Endodermal cell (in vitro differentiated cells): Measurements from ENCODE around the gene SPARCL1. TPM values are rescaled to one million over a fixed set of nuclear protein-coding genes. Genes with fewer than 3 reads are reported as not detected.

Experiments
- DNase-seq: peaks from one replicate; pipeline ENCODE4 v3.0.0-alpha.2; 2017
- H3K27ac ChIP-seq: 2 replicates; pipeline ENCODE4 v1.5.1; 2013; ENCODE audit warnings: mild to moderate bottlenecking, low read depth, low read length, moderate library complexity
- H3K27me3 ChIP-seq: 2 replicates; pipeline ENCODE4 v1.6.1; 2013; ENCODE audit warnings: mild to moderate bottlenecking, low read length, moderate library complexity; ENCODE audit not compliant: insufficient read depth, control insufficient read depth, poor library complexity, severe bottlenecking
- H3K36me3 ChIP-seq: 2 replicates; pipeline ENCODE4 v1.7.0; 2013; ENCODE audit warnings: mild to moderate bottlenecking, low read length, moderate library complexity; ENCODE audit not compliant: control insufficient read depth, insufficient read depth
- H3K4me1 ChIP-seq: one replicate; pipeline ENCODE4 v1.7.0; 2013; ENCODE audit warnings: low read length; ENCODE audit not compliant: control insufficient read depth, insufficient read depth
- H3K4me3 ChIP-seq: 2 replicates; pipeline ENCODE4 v1.5.1; 2013; ENCODE audit warnings: mild to moderate bottlenecking, low read length, moderate library complexity
- H3K9ac ChIP-seq: 2 replicates; pipeline ENCODE4 v1.6.1; 2013; ENCODE audit warnings: mild to moderate bottlenecking, low read length, moderate library complexity; ENCODE audit not compliant: poor library complexity, severe bottlenecking; ENCODE audit errors: extremely low read depth
- H3K9me3 ChIP-seq: 2 replicates; pipeline ENCODE4 v1.6.1; 2013; ENCODE audit warnings: mild to moderate bottlenecking, low read length, moderate library complexity; ENCODE audit not compliant: control insufficient read depth
- H3K27ac Mint-ChIP-seq: 2 replicates; pipeline ENCODE4 v1.8.0; 2020; ENCODE audit warnings: mixed read lengths
- H3K27me3 Mint-ChIP-seq: 2 replicates; pipeline ENCODE4 v1.8.0; 2021; ENCODE audit warnings: mild to moderate bottlenecking, mixed read lengths; ENCODE audit not compliant: insufficient read depth
- H3K36me3 Mint-ChIP-seq: 2 replicates; pipeline ENCODE4 v1.8.0; 2020; ENCODE audit warnings: low read depth, mixed read lengths
- H3K4me1 Mint-ChIP-seq: 2 replicates; pipeline ENCODE4 v1.8.0; 2020; ENCODE audit warnings: mixed read lengths
- H3K4me3 Mint-ChIP-seq: 2 replicates; pipeline ENCODE4 v1.8.0; 2020; ENCODE audit warnings: mild to moderate bottlenecking, moderate library complexity, mixed read lengths
- H3K9me3 Mint-ChIP-seq: 2 replicates; pipeline ENCODE4 v1.8.0; 2020; ENCODE audit warnings: mild to moderate bottlenecking, mixed read lengths
- WGBS, 2 experiments: methylation state at CpG; one replicate each; pipeline versions ENCODE4 v1.1.5 to v1.1.7; 2013; ENCODE audit warnings: missing lambda C conversion rate in 2 of 2, mixed read lengths in 1 of 2; ENCODE audit not compliant: insufficient coverage in 1 of 2, insufficient read length in 1 of 2; 5-methylcytosine and 5-hydroxymethylcytosine counted together
- total RNA-seq, 2 donors: library from RNA; stranded (reverse); fragmentation: NEBNext Ultra II Directional in 1 of 2; extraction: Animal tissue kit (Norgen Biotek cat#: 25700) in 1 of 2; gene quantifications; 2 replicates in 1 of 2; 3 replicates in 1 of 2; pipeline ENCODE4 v1.2.1, GENCODE V29; 2021
- TF ChIP-seq, protein P1 (sequence below): fragments of 200-600 bp; sonication (generic); conservative IDR thresholded peaks from 2 replicates; pipeline ENCODE4 v1.5.0; 2021; ENCODE audit warnings: antibody characterized with exemption, mild to moderate bottlenecking

Gene SPARCL1
- total RNA-seq, 2 donors from 2014 or later: 0.26 to 1.0 TPM

DNA sequence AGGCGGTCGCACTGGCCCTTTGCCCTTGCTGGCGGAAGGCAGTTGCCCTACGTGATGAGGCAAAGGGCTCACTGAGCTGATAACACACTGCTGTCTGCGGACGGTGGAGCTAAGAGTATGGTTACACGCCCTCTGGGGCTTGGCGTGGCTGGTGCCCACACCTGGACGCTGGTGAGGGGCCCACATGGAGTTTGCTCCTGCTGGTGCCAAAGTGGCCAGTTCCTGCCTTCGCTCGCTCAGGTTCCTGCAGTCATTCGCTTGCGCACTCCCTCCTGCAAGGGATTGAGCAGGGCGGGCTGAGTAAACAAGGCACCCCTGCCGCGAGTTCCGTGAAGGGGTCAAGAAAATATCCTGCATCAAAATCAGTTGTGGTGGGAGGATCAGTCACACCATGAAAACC lies 18.4 kb downstream of the SPARCL1 start:
- Mint-ChIP-seq H3K27me3 (no peaks in the 10 kb centered on the region), H3K36me3 (no peaks in the 10 kb centered on the region), H3K27ac (no peak overlapping the region), H3K4me1 (peaks cover 6% of the 10 kb centered on the region), H3K9me3 (no peaks in the 10 kb centered on the region), H3K4me3 (no peak overlapping the region)
- WGBS, 2 experiments: 91 to 97% methylated on average over 14 to 17 of the region's 17 CpGs
- Histone ChIP-seq H3K27me3 (no peaks in the 10 kb centered on the region), H3K36me3 (no peaks in the 10 kb centered on the region), H3K9me3 (no peaks in the 10 kb centered on the region), H3K4me1 (no peaks in the 10 kb centered on the region), H3K4me3 (no peak overlapping the region), H3K9ac (no peak overlapping the region), H3K27ac (no peak overlapping the region)
- no peak for DNase-seq
- TF ChIP-seq, protein P1, sequence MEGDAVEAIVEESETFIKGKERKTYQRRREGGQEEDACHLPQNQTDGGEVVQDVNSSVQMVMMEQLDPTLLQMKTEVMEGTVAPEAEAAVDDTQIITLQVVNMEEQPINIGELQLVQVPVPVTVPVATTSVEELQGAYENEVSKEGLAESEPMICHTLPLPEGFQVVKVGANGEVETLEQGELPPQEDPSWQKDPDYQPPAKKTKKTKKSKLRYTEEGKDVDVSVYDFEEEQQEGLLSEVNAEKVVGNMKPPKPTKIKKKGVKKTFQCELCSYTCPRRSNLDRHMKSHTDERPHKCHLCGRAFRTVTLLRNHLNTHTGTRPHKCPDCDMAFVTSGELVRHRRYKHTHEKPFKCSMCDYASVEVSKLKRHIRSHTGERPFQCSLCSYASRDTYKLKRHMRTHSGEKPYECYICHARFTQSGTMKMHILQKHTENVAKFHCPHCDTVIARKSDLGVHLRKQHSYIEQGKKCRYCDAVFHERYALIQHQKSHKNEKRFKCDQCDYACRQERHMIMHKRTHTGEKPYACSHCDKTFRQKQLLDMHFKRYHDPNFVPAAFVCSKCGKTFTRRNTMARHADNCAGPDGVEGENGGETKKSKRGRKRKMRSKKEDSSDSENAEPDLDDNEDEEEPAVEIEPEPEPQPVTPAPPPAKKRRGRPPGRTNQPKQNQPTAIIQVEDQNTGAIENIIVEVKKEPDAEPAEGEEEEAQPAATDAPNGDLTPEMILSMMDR: no peak

DNA sequence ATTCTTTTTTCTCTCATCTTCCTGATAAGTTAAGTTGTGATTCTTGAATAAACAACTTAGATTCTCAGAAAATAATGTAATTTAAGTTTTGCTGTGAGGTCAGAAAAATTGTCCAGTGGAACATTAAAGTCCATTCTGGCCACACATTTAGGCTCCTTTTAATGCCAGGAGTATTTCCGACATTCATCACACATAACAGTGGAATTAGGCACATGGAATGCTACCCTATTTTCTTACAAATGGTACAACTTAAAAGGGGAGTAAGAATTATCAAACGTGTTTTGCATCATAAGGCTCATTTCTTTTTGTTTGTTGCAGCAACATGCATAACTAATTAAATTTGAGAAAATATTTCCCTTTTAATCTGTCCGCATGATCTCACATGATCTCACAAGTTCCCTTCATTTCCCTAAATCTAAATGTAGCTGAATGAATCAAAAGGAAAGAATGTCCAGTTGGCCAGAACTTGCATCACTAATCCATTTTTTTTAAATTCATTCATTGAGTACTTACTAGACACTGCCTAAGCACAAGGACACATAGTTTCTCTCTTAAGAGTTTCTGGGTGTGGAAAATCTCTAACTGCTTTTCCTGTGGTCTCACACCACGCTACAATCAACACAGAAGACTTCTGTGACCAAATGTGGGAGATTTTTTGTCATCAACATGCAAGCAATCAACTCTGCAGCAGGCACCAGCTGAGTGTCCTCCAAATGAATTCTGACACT lies 22.0 kb downstream of the SPARCL1 start:
- Mint-ChIP-seq H3K27ac (no peak overlapping the region), H3K9me3 (no peaks in the 10 kb centered on the region), H3K27me3 (no peaks in the 10 kb centered on the region), H3K4me3 (no peak overlapping the region), H3K4me1 (peaks cover 6% of the 10 kb centered on the region), H3K36me3 (no peaks in the 10 kb centered on the region)
- TF ChIP-seq, protein P1: no peak
- no peak overlapping the region for H3K9ac ChIP-seq
- no peaks in the 10 kb centered on the region for H3K4me1 ChIP-seq
- no peaks in the 10 kb centered on the region for H3K9me3 ChIP-seq
- no peaks in the 10 kb centered on the region for H3K36me3 ChIP-seq
- 86 to 90% methylated on average over 2 to 4 of the region's 4 CpGs for WGBS, 2 experiments
- no peak for DNase-seq
- H3K4me3 ChIP-seq: no peak overlapping the region
- no peaks in the 10 kb centered on the region for H3K27me3 ChIP-seq
- H3K27ac ChIP-seq: no peak overlapping the region

DNA sequence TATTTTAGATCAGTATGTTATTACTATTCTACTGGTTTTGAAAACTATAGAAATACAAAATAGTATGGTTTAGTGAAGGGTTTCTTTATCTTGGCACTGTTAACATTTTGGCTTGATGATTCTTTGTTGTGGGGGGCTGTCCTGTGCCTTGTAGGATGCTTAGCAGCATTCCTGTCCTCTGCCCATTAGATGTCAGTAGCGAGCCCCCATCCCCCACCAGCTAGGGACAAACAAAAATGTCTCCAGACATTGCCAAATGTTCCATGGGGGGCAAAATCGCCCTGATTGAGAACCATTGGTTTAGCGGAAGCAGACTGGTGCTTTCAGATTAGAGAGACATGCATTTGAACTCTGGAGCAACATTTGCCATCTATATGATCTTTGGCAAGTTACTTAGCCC lies 23.3 kb downstream of the SPARCL1 start:
- peak; percentile 63 for DNase-seq
- H3K4me1 ChIP-seq: no peaks in the 10 kb centered on the region
- no peak overlapping the region for H3K27ac ChIP-seq
- Mint-ChIP-seq H3K27me3 (no peaks in the 10 kb centered on the region), H3K4me1 (no peaks in the 10 kb centered on the region), H3K36me3 (no peaks in the 10 kb centered on the region), H3K9me3 (no peaks in the 10 kb centered on the region), H3K27ac (no peak overlapping the region), H3K4me3 (no peak overlapping the region)
- H3K9me3 ChIP-seq: no peaks in the 10 kb centered on the region
- H3K36me3 ChIP-seq: no peaks in the 10 kb centered on the region
- no peak overlapping the region for H3K9ac ChIP-seq
- H3K27me3 ChIP-seq: no peaks in the 10 kb centered on the region
- WGBS, 2 experiments: 61 to 65% methylated on average over 3 of the region's 3 CpGs
- TF ChIP-seq, protein P1: peak; percentile 65
- H3K4me3 ChIP-seq: no peak overlapping the region
